ENCODE results near the gene SS18L1.

Gene SS18L1

GRCh38 chr20:62195736-62196135 lies 52.2 kb downstream of the SS18L1 start:
- no peak for ATAC-seq
- no peak for TF ChIP-seq PATZ1 (CRISPR knock-in tag; IDR thresholded peaks at IDR 0.05; ENCODE audit: borderline replicate concordance)
- no peak for TF ChIP-seq RARB (CRISPR knock-in tag; IDR thresholded peaks at IDR 0.05)
- no peak for TF ChIP-seq SNAI2 (CRISPR knock-in tag; IDR thresholded peaks at IDR 0.05)
- no peak for TF ChIP-seq ISL1 (CRISPR knock-in tag; IDR thresholded peaks at IDR 0.05)
- TF ChIP-seq TOX (CRISPR knock-in tag; IDR thresholded peaks at IDR 0.05; ENCODE audit: borderline replicate concordance) = no peak
- TF ChIP-seq ZFP30 (CRISPR knock-in tag; IDR thresholded peaks at IDR 0.05) = no peak
- TF ChIP-seq, protein P1, sequence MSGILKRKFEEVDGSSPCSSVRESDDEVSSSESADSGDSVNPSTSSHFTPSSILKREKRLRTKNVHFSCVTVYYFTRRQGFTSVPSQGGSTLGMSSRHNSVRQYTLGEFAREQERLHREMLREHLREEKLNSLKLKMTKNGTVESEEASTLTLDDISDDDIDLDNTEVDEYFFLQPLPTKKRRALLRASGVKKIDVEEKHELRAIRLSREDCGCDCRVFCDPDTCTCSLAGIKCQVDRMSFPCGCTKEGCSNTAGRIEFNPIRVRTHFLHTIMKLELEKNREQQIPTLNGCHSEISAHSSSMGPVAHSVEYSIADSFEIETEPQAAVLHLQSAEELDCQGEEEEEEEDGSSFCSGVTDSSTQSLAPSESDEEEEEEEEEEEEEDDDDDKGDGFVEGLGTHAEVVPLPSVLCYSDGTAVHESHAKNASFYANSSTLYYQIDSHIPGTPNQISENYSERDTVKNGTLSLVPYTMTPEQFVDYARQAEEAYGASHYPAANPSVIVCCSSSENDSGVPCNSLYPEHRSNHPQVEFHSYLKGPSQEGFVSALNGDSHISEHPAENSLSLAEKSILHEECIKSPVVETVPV (CRISPR knock-in tag; IDR thresholded peaks at IDR 0.05) = no peak
- no peak for TF ChIP-seq GLIS3 (CRISPR knock-in tag; IDR thresholded peaks at IDR 0.05)
- TF ChIP-seq, protein P2, sequence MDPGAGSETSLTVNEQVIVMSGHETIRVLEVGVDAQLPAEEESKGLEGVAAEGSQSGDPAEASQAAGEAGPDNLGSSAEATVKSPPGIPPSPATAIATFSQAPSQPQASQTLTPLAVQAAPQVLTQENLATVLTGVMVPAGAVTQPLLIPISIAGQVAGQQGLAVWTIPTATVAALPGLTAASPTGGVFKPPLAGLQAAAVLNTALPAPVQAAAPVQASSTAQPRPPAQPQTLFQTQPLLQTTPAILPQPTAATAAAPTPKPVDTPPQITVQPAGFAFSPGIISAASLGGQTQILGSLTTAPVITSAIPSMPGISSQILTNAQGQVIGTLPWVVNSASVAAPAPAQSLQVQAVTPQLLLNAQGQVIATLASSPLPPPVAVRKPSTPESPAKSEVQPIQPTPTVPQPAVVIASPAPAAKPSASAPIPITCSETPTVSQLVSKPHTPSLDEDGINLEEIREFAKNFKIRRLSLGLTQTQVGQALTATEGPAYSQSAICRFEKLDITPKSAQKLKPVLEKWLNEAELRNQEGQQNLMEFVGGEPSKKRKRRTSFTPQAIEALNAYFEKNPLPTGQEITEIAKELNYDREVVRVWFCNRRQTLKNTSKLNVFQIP (CRISPR knock-in tag; IDR thresholded peaks at IDR 0.05; ENCODE audit: borderline replicate concordance, low read depth) = no peak
- TF ChIP-seq ESRRG (CRISPR knock-in tag; IDR thresholded peaks at IDR 0.05) = no peak
- no peak for TF ChIP-seq ZNF70 (CRISPR knock-in tag; IDR thresholded peaks at IDR 0.05)
- no peak for TF ChIP-seq BACH2 (CRISPR knock-in tag; IDR thresholded peaks at IDR 0.05; ENCODE audit: borderline replicate concordance)
- TF ChIP-seq ARNTL (CRISPR knock-in tag; IDR thresholded peaks at IDR 0.05; ENCODE audit: borderline replicate concordance, low read depth) = no peak
- no peak for TF ChIP-seq CSDC2 (CRISPR knock-in tag; IDR thresholded peaks at IDR 0.05)

GRCh38 chr20:62196286-62196685 lies 52.7 kb downstream of the SS18L1 start:
- ATAC-seq = no peak
- TF ChIP-seq ZNF70 (CRISPR knock-in tag; IDR thresholded peaks at IDR 0.05) (no peak), OSR1 (CRISPR knock-in tag; IDR thresholded peaks at IDR 0.05) (no peak), PATZ1 (CRISPR knock-in tag; IDR thresholded peaks at IDR 0.05; ENCODE audit: borderline replicate concordance) (no peak), CSDC2 (CRISPR knock-in tag; IDR thresholded peaks at IDR 0.05) (no peak), TOX (CRISPR knock-in tag; IDR thresholded peaks at IDR 0.05; ENCODE audit: borderline replicate concordance) (no peak)
- TF ChIP-seq, protein P3, sequence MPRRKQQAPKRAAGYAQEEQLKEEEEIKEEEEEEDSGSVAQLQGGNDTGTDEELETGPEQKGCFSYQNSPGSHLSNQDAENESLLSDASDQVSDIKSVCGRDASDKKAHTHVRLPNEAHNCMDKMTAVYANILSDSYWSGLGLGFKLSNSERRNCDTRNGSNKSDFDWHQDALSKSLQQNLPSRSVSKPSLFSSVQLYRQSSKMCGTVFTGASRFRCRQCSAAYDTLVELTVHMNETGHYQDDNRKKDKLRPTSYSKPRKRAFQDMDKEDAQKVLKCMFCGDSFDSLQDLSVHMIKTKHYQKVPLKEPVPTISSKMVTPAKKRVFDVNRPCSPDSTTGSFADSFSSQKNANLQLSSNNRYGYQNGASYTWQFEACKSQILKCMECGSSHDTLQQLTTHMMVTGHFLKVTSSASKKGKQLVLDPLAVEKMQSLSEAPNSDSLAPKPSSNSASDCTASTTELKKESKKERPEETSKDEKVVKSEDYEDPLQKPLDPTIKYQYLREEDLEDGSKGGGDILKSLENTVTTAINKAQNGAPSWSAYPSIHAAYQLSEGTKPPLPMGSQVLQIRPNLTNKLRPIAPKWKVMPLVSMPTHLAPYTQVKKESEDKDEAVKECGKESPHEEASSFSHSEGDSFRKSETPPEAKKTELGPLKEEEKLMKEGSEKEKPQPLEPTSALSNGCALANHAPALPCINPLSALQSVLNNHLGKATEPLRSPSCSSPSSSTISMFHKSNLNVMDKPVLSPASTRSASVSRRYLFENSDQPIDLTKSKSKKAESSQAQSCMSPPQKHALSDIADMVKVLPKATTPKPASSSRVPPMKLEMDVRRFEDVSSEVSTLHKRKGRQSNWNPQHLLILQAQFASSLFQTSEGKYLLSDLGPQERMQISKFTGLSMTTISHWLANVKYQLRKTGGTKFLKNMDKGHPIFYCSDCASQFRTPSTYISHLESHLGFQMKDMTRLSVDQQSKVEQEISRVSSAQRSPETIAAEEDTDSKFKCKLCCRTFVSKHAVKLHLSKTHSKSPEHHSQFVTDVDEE (CRISPR knock-in tag; IDR thresholded peaks at IDR 0.05) = no peak

DNA sequence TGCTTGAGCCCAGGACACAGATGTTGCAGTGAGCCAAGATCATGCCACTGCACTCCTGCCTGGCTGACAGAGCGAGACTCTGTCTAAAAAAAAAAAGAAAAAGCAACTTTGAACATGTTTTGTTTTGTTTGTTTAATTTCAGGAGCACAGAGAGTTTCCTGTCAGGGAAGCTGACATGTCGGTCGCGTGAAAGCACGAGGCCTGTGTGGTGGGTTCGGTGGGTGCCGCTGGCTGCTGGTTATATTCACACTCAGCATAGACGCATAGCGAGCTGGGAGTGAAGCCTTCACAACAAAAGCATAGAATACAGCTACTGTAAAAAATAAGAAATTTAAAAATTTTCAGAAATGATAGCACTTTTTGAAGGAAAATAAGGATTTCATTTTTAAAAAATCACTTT lies 53.7 kb downstream of the SS18L1 start:
- TF ChIP-seq CSDC2 (CRISPR knock-in tag; IDR thresholded peaks at IDR 0.05) (no peak), TCF4 (CRISPR knock-in tag; IDR thresholded peaks at IDR 0.05; ENCODE audit: borderline replicate concordance) (no peak), ZNF70 (CRISPR knock-in tag; IDR thresholded peaks at IDR 0.05) (no peak), SNAI2 (CRISPR knock-in tag; IDR thresholded peaks at IDR 0.05) (no peak), OSR1 (CRISPR knock-in tag; IDR thresholded peaks at IDR 0.05) (no peak), GLIS3 (CRISPR knock-in tag; IDR thresholded peaks at IDR 0.05) (no peak), ZNF8 (CRISPR knock-in tag; IDR thresholded peaks at IDR 0.05) (no peak), ZFP30 (CRISPR knock-in tag; IDR thresholded peaks at IDR 0.05) (no peak), RARB (CRISPR knock-in tag; IDR thresholded peaks at IDR 0.05) (no peak), PATZ1 (CRISPR knock-in tag; IDR thresholded peaks at IDR 0.05; ENCODE audit: borderline replicate concordance) (no peak)
- TF ChIP-seq, protein P3 (CRISPR knock-in tag; IDR thresholded peaks at IDR 0.05) = no peak
- TF ChIP-seq, protein P1 (CRISPR knock-in tag; IDR thresholded peaks at IDR 0.05) = no peak
- no peak for ATAC-seq

Measured in SK-N-SH treated with all-trans-retinoic acid at 6 μM for 48 hours (cell line).